Keratinocyte (primary cell): ENCODE measurements around the gene ZNF516. TPM values are rescaled to one million over a fixed set of nuclear protein-coding genes. Genes with fewer than 3 reads are reported as not detected.

ENCODE experiments used
- DNase-seq: peaks from one replicate; pipeline ENCODE4 v3.0.0-alpha.2; 2011; ENCODE audit warnings: low read depth, missing footprints, low spot score
- FAIRE-seq: peaks from 2 replicates; lab custom pipeline; 2011; peaks lifted over from hg19 to GRCh38; lab: Jason Lieb, UNC
- H2AFZ ChIP-seq: 2 replicates; pipeline ENCODE4 v1.6.0; 2012; ENCODE audit warnings: low read length, control low read depth, inconsistent platforms; ENCODE audit not compliant: control insufficient read depth
- H3K27ac ChIP-seq: 2 replicates; pipeline ENCODE4 v1.5.1; 2011; ENCODE audit warnings: low read length; ENCODE audit not compliant: control insufficient read depth, insufficient read depth
- H3K27me3 ChIP-seq: 3 replicates; pipeline ENCODE4 v1.6.0; 2011; ENCODE audit warnings: low read length; ENCODE audit not compliant: control insufficient read depth, insufficient read depth; ENCODE audit errors: extremely low read depth
- H3K36me3 ChIP-seq, 2 experiments: 2 replicates in 1 of 2; 3 replicates in 1 of 2; pipeline ENCODE4 v1.5.1; 2011; ENCODE audit warnings: low read length in 2 of 2, mild to moderate bottlenecking in 1 of 2; ENCODE audit not compliant: control insufficient read depth in 2 of 2, insufficient read depth in 2 of 2; ENCODE audit errors: extremely low read depth in 1 of 2
- H3K4me1 ChIP-seq: 3 replicates; pipeline ENCODE4 v1.5.1; 2011; ENCODE audit warnings: low read length; ENCODE audit not compliant: control insufficient read depth, insufficient read depth; ENCODE audit errors: extremely low read depth
- H3K4me2 ChIP-seq: 3 replicates; pipeline ENCODE4 v1.6.0; 2011; ENCODE audit warnings: low read depth, low read length; ENCODE audit not compliant: control insufficient read depth, insufficient read depth; ENCODE audit errors: extremely low read depth
- H3K4me3 ChIP-seq, 3 experiments: fragments of 200-600 bp in 1 of 3; sonication (generic) in 1 of 3; 2 replicates in 2 of 3; 3 replicates in 1 of 3; pipeline ENCODE4 v1.5.1; 2011 to 2016; ENCODE audit warnings: low read length in 3 of 3, mild to moderate bottlenecking in 3 of 3, control low read depth in 2 of 3, inconsistent platforms in 1 of 3, low read depth in 1 of 3, mixed read lengths in 1 of 3, mixed run types in 1 of 3, moderate library complexity in 1 of 3; ENCODE audit not compliant: control insufficient read depth in 2 of 3, insufficient read depth in 2 of 3; ENCODE audit errors: extremely low read depth in 1 of 3
- H3K79me2 ChIP-seq: 2 replicates; pipeline ENCODE4 v1.6.0; 2012; ENCODE audit warnings: low read length; ENCODE audit not compliant: control insufficient read depth, insufficient read depth
- H3K9ac ChIP-seq: 3 replicates; pipeline ENCODE4 v1.6.0; 2011; ENCODE audit warnings: low read length; ENCODE audit not compliant: control insufficient read depth, insufficient read depth; ENCODE audit errors: extremely low read depth
- H3K9me1 ChIP-seq: 3 replicates; pipeline ENCODE4 v1.6.0; 2011; ENCODE audit warnings: low read length; ENCODE audit not compliant: control insufficient read depth, insufficient read depth; ENCODE audit errors: extremely low read depth
- H3K9me3 ChIP-seq: 2 replicates; pipeline ENCODE4 v1.5.1; 2012; ENCODE audit warnings: low read depth, low read length; ENCODE audit not compliant: control insufficient read depth
- H4K20me1 ChIP-seq: 3 replicates; pipeline ENCODE4 v1.6.0; 2011; ENCODE audit warnings: low read length; ENCODE audit not compliant: control insufficient read depth, insufficient read depth; ENCODE audit errors: extremely low read depth
- EZH2 ChIP-seq: IDR thresholded peaks from one replicate; pipeline ENCODE4 v1.6.1; 2012; ENCODE audit warnings: inconsistent platforms, mild to moderate bottlenecking, low read length, moderate library complexity
- dilution Hi-C: fragments of 300-500 bp; cut with MboI; formaldehyde crosslinking; loops from one replicate; pipeline ENCODE4 v1.7.0; 2020; ENCODE audit warnings: low sequenced_read_pairs; ENCODE audit not compliant: extremely low pct_ligation_motif_present
- polyA plus RNA-seq, 5 experiments: library from polyadenylated mRNA; depleted of rRNA in 3 of 5; stranded (reverse) in 3 of 5; stranded (forward) in 1 of 5; unstranded in 1 of 5; fragments of >200 nt; gene quantifications; 1 replicate in 1 of 5; 2 replicates in 3 of 5; 3 replicates in 1 of 5; pipeline versions ENCODE4 v1.2.1 to v1.2.3, GENCODE V29; 2011 to 2012; ENCODE audit warnings: missing spikeins in 2 of 5, low read depth in 1 of 5, low replicate concordance in 1 of 5
- TF ChIP-seq, protein P1 (sequence below), 3 experiments: IDR thresholded peaks in 1 of 3; conservative IDR thresholded peaks in 1 of 3; optimal IDR thresholded peaks in 1 of 3; 2 replicates in 2 of 3; 3 replicates in 1 of 3; pipeline versions ENCODE3 to v1.5.1; 2011; ENCODE audit warnings: low read length in 3 of 3, mild to moderate bottlenecking in 3 of 3, moderate library complexity in 2 of 3, control low read depth in 1 of 3, inconsistent platforms in 1 of 3; ENCODE audit not compliant: insufficient read depth in 2 of 3; ENCODE audit errors: extremely low read depth in 1 of 3

ZNF516 gene
- polyA plus RNA-seq, 1 donor (not counting 4 experiments of a cell fraction or from before 2014, with no cell fraction given), result 9.3 TPM

DNA sequence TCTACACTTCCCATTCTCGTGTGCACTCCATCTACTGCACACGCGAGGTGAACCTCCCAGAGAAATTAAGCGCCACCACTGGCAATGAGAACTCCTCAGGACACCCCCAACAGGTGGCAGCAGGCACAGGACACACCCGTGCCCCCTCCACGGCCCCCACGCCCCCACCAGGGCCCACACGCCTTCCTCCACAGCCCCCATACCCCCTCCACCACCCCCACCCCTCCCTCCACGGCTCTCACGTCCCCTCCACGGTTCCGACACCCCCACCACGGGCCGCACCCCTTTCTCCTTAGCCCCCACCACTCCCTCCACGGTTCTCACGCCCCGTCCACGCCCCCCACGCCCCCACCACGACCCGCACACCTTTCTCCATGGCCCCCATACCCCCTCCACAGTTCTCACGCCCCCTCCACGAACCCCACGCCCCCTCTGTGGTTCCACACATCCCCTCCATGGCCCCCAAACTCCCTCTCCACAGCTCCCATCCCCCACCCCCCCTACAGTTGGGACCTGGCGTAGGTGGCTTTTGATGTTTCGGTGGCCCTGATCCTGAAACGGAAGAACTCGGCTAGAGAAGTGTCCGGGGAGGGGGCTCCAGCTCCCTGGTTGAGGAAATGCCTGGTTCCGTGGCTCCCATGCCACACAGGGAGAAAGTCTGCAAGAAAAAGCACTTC, 110.8 kb downstream of the ZNF516 start:
- Histone ChIP-seq H3K4me1 (no peaks in the 10 kb centered on the region), H3K9me3 (no peaks in the 10 kb centered on the region), H3K4me3 (no peak overlapping the region), H3K4me2 (no peak overlapping the region), H3K9me1 (no peaks in the 10 kb centered on the region), H3K79me2 (peaks cover 37% of the 10 kb centered on the region), H3K27me3 (no peaks in the 10 kb centered on the region), H4K20me1 (peaks cover 8% of the 10 kb centered on the region), H3K36me3 (peaks cover 0 to under 1% of the 10 kb centered on the region in 2 experiments), H2AFZ (no peak overlapping the region), H3K27ac (no peak overlapping the region), H3K9ac (no peak overlapping the region)
- dilution Hi-C loops, result no loop called here
- DNase-seq, result no peak
- TF ChIP-seq EZH2, result no peak
- TF ChIP-seq, protein P1, sequence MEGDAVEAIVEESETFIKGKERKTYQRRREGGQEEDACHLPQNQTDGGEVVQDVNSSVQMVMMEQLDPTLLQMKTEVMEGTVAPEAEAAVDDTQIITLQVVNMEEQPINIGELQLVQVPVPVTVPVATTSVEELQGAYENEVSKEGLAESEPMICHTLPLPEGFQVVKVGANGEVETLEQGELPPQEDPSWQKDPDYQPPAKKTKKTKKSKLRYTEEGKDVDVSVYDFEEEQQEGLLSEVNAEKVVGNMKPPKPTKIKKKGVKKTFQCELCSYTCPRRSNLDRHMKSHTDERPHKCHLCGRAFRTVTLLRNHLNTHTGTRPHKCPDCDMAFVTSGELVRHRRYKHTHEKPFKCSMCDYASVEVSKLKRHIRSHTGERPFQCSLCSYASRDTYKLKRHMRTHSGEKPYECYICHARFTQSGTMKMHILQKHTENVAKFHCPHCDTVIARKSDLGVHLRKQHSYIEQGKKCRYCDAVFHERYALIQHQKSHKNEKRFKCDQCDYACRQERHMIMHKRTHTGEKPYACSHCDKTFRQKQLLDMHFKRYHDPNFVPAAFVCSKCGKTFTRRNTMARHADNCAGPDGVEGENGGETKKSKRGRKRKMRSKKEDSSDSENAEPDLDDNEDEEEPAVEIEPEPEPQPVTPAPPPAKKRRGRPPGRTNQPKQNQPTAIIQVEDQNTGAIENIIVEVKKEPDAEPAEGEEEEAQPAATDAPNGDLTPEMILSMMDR (optimal IDR thresholded peaks at IDR 0.05 in 1 of 3, IDR thresholded peaks at IDR 0.05 in 1 of 3, conservative IDR thresholded peaks at IDR 0.05 in 1 of 3; ENCODE audit: extremely low read depth in 1 of 3, insufficient read depth in 2 of 3, low read length in 3 of 3), result no peak
- no peak for FAIRE-seq

DNA sequence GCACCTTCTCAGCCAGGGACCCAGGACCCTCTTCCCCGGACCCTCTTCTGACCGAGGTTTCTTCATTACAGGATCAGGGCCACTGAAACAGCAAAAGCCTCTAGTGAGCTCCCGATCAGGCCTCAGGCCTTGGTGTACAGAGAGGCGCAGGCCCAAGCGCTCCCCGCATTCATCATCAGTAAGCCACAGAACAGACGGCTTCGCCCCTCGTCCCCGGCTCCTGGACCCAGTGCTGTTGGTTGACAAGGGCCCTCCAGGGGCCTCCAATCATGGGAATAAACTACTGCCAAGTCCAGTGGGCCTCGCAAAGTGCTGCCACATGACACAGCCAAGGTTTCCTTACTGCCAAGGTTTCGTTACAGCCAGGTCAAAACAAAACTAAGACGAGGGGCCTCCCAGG, 111.4 kb downstream of the ZNF516 start:
- H2AFZ ChIP-seq, result no peak overlapping the region
- DNase-seq (no peak), FAIRE-seq (no peak)
- no peak overlapping the region for H3K27ac ChIP-seq
- H3K9me3 ChIP-seq, result no peaks in the 10 kb centered on the region
- no peaks in the 10 kb centered on the region for H3K27me3 ChIP-seq
- H4K20me1 ChIP-seq, result peaks cover 6% of the 10 kb centered on the region
- no peak overlapping the region for H3K4me3 ChIP-seq
- dilution Hi-C loops, result no loop called here
- peaks cover 31% of the 10 kb centered on the region for H3K79me2 ChIP-seq
- TF ChIP-seq EZH2, result no peak
- H3K9me1 ChIP-seq, result no peaks in the 10 kb centered on the region
- peaks cover 0 to 4% of the 10 kb centered on the region in 2 experiments for H3K36me3 ChIP-seq
- no peaks in the 10 kb centered on the region for H3K4me1 ChIP-seq
- H3K4me2 ChIP-seq, result no peak overlapping the region
- no peak overlapping the region for H3K9ac ChIP-seq
